ENCODE measurements around the gene CRISP1.
"Not testable (repeated sequence)": the region's sequence is repeated elsewhere in the genome, so short reads cannot be mapped to it uniquely, and the experiment has no call there.

CRISP1 gene

GRCh38 chr6:49839957-49840356 lies 26.4 kb downstream of the CRISP1 start:
- no peak for DNase-seq (ENCODE audit: low read depth)

DNA sequence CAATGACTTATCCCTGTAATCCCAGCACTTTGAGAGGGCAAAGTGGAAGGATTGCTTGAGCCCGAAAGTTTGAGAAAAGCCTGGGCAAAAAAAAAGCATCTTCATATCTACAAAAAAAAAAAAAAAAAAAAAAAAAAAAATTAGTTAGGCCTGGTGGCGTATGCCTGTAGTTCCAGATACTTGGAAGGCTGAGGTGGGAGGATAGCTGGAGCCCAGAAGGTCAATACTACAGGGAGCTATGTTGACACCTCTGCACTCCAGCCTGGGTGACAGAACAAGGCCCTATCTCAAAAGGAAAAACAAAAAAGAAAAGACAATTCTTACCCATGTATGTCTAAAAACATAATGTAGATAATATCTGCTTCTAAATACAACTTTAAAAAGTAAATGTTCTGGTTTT lies 27.2 kb downstream of the CRISP1 start:
- DNase-seq (ENCODE audit: low read depth) = no peak

DNA sequence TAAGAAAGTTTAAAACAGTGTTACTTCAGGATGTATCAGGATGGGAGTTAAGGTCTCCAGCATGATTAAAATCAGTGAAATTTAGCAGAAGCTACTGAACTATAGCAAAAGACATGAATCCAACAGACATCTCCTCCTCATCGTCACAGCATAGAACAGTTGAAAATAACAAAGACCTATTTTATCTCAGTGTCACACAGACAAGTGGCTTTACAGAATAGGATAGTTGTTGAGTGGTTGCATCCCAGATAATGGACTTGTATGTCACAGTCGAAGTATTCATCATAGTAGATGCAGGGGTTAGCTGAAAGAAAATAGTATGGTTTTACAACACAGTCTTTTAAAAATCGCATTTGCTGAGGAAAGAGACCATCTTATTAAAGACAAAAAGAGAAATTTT lies 31.2 kb downstream of the CRISP1 start:
- DNase-seq (ENCODE audit: low read depth) = no peak

DNA sequence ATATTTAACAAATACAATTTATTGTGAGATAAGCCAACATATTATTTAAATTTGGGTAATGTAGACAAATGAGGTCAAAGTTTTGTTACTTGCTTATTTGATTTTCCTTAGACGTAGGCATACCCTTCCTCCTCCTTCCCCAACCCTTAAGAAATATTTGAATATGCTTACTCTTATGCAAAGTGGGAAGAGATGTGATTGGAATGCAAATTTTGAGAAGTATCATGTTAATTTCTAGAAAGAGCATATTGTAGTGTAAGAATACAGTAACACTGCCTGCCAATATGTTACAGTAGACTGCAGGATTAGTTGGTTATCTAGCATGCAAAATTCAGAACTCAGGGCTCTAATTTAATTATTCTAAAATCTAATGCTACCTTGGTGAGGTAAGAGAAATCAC lies 32.9 kb downstream of the CRISP1 start:
- DNase-seq (ENCODE audit: low read depth) = no peak

- no peak for DNase-seq (ENCODE audit: low read depth)
Measured at GRCh38 chr6:49826743-49827406, 39.5 kb downstream of the CRISP1 start.

DNA sequence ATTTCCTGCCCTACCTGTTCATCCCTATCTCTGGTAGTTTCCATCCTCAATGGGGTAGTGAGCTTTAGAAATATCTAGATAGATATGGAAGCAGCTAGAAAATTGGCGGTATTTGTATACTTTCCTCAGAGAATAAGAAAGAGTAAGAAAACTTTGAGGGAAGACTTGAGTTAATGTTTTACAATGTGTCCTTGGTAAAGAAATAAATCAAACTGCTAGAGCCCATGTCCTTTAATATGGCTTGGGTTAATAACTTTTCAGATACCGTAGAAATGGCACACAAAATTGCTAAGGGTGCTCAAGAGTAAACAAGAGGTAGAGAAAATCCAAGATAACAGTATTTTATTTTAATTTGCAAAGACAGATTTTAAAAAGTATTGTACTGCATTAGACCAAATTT lies 51.2 kb downstream of the CRISP1 start:
- no peak for DNase-seq (ENCODE audit: low read depth)

DNA sequence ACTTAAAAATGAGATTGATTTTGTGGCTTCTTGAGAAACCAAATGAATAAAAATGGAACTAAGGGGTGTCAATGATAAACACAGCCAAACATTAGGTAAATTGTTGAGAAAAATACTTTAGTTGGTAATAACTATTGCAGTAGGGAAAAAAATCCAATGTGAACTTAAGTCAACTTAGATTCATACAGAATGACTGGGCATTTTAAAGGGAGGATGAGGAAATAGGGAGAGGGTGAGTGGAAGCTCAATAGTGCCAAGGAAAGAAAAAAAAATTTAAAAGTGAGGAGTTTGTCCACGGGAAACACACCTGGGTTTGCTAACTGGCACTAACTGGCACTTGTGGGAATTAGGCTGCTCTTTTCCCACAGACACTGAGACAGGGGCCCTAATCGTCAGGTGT lies 53.1 kb downstream of the CRISP1 start:
- no peak for DNase-seq (ENCODE audit: low read depth)

GRCh38 chr6:49806145-49806544 lies 60.2 kb downstream of the CRISP1 start:
- DNase-seq (ENCODE audit: low read depth) = no peak

DNA sequence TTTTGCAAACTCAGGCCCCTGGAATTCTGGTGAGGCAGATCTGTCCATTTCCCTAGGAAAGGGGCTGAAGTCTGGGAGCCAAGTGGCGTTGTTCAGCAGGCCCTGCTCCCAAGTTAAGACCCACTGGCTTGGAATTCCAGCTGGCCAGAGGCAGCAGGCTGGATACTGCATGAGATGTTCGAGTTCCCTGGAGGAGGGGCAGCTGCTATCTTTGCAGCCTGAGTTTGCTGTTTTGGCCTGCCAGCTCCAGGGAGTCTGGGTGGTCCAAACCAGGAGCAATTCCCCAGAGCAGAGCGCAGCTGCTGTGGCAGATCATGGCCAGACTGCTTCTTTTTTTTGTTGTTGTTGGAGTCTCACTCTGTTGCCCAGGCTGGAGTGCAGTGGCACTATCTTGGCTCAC lies 61.1 kb downstream of the CRISP1 start:
- no peak for DNase-seq (ENCODE audit: low read depth)

DNA sequence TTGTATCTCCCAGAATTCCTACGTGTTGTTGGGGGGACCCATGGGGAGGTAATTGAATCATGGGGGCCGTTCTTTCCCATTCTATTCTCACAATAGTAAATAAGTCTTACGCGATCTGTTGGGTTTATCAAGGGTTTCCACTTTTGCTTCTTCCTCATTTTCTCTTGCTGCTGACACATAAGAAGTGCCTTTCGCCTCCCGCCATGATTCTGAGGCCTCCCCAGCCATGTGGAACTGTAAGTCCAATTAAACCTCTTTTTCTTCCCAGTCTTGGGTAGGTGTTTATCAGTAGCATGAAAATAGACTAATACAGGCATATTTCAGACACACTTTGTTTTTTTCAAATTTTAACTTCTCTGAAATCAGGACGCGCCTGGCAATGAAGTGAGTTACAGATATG lies 64.8 kb downstream of the CRISP1 start:
- no peak for DNase-seq (ENCODE audit: low read depth)

GRCh38 chr6:49799090-49799489 lies 67.2 kb downstream of the CRISP1 start:
- DNase-seq (ENCODE audit: low read depth) = no peak

GRCh38 chr6:49796842-49797455 lies 69.4 kb downstream of the CRISP1 start:
- not testable (repeated sequence) for DNase-seq (ENCODE audit: low read depth)

GRCh38 chr6:49790341-49790740 lies 76.0 kb downstream of the CRISP1 start:
- no peak for DNase-seq (ENCODE audit: low read depth)

- peak; percentile 15 for DNase-seq (ENCODE audit: low read depth)
Measured at GRCh38 chr6:49787176-49787575, 79.2 kb downstream of the CRISP1 start, which contains the start of gene PGK2. TSS of gene PGK2 (minus strand) at chr6:49787285. CDS start at chr6:49787187, 98 bp downstream.

GRCh38 chr6:49784272-49784671 lies 82.1 kb downstream of the CRISP1 start:
- DNase-seq (ENCODE audit: low read depth) = no peak
